NB4 (cell line): ENCODE measurements around the gene RDM1.

Experiments used
- MYC ChIP-seq: IDR thresholded peaks from 2 replicates; pipeline ENCODE4 v1.6.1; 2011; ENCODE audit warnings: low read depth, low read length
- TF ChIP-seq, protein P1 (sequence below): IDR thresholded peaks from one replicate; pipeline ENCODE4 v1.5.1; 2012; ENCODE audit warnings: low read depth, low read length

DNA sequence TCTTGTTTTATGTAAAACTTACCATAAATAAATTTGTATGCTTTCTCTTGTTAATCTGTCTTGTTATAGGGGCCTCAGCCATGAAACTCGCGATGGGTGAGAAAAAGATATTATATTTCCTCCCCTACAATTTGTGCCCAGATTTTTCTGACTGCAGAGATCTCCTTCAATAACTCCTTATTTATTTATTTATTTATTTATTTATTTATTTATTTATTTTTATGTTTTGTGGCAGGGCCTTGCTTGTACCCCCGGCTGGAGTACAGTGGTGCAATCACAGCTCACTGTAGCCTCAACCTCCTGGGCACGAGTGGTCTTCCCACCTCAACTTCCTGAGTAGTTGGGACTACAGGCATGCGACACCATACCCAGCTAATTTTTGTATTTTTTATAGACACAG lies 27.1 kb downstream of the RDM1 start:
- TF ChIP-seq, protein P1, sequence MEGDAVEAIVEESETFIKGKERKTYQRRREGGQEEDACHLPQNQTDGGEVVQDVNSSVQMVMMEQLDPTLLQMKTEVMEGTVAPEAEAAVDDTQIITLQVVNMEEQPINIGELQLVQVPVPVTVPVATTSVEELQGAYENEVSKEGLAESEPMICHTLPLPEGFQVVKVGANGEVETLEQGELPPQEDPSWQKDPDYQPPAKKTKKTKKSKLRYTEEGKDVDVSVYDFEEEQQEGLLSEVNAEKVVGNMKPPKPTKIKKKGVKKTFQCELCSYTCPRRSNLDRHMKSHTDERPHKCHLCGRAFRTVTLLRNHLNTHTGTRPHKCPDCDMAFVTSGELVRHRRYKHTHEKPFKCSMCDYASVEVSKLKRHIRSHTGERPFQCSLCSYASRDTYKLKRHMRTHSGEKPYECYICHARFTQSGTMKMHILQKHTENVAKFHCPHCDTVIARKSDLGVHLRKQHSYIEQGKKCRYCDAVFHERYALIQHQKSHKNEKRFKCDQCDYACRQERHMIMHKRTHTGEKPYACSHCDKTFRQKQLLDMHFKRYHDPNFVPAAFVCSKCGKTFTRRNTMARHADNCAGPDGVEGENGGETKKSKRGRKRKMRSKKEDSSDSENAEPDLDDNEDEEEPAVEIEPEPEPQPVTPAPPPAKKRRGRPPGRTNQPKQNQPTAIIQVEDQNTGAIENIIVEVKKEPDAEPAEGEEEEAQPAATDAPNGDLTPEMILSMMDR: no peak
- no peak for TF ChIP-seq MYC
